NCI-H2196 (cell line): ENCODE results near the gene DENND4A.
"Not testable (repeated sequence)": the region's sequence is repeated elsewhere in the genome, so short reads cannot be mapped to it uniquely, and the experiment has no call there.

Experiments used
- DNase-seq: peaks from one replicate; lab custom pipeline; 2025; ENCODE audit not compliant: unreplicated experiment; lab: John Stamatoyannopoulos, UW

DENND4A gene

GRCh38 chr15:65819563-65819960 is 27.5 kb upstream of the DENND4A start:
- no peak for DNase-seq

- DNase-seq: no peak
Measured at GRCh38 chr15:65818927-65819562, 27.0 kb upstream of the DENND4A start.

DNA sequence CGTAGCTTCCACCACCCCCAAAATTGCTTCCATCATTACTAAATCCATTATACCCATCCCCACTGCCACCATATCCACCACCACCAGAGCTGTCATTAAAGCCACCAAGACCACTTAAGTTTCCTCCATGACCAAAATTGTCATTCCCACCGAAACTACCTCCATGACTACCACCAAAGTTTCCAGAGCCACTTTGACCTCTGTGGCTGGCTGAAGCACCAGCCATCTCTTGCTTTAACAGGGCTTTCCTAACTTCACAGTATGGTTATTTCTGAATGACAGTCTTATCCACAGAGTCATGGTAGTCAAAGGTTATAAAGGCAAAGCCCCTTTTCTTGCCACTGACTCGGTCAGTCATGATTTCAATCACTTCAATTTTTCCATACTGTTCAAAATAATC is 24.3 kb upstream of the DENND4A start:
- no peak for DNase-seq

DNA sequence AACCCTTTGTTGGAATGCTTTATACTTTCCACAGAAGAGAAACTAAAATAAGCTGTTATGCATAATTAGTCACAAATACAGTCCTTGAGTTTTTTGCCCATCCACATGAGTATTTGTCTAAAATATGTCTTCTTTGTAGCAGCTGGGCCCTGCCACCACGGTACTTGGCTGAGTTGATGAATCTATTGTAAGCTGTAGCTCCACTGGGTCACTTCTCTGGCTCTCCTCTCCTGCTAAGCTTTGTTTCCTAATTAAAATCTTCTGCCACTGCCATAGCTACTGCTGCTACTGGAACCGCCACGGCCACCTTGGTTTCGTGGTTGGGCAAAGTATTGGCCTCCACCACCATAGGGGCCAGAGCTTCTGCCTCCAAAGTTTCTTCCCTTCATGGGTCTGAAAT is 23.9 kb upstream of the DENND4A start:
- DNase-seq: not testable (repeated sequence)

GRCh38 chr15:65814271-65814670 is 22.2 kb upstream of the DENND4A start:
- DNase-seq: not testable (repeated sequence)

DNA sequence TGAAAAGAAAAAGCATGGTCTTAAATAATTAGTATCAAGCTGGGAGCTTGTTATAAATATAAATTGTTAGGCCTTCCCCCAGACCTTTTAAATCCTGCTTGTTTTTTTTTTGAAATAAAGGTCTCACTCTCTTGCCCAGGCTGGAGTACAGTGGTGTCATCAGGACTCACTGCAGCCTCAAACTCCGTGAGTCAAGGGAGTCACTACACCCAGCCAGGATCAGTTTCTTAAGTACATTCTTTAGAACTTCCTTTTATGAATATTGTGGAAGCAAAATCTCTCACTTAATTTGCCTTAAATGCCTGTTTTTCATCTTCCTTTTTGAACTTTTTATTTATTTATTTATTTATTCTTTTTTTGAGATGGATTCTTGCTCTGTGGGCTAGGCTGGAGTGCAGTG is 20.8 kb upstream of the DENND4A start:
- no peak for DNase-seq

- no peak for DNase-seq
Measured at GRCh38 chr15:65812467-65812866, 20.4 kb upstream of the DENND4A start.

DNA sequence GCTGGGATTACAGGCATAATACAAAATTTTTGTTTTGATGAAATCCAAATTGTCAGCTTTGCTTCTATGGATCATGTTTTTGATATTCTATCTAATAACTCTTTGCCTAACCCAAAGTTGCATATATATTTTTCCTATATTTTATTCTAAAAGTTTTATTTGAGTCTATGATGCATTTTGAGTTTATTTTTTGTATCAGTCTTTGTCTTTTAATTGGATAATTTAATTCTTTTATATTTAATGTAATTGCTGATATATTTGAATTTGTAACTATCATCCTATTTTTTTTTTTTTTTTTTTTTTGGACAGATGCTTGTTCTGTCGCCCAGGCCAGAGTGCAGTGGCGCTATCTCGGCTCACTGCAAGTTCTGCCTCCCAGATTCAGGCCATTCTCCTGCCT is 19.7 kb upstream of the DENND4A start:
- no peak for DNase-seq

DNA sequence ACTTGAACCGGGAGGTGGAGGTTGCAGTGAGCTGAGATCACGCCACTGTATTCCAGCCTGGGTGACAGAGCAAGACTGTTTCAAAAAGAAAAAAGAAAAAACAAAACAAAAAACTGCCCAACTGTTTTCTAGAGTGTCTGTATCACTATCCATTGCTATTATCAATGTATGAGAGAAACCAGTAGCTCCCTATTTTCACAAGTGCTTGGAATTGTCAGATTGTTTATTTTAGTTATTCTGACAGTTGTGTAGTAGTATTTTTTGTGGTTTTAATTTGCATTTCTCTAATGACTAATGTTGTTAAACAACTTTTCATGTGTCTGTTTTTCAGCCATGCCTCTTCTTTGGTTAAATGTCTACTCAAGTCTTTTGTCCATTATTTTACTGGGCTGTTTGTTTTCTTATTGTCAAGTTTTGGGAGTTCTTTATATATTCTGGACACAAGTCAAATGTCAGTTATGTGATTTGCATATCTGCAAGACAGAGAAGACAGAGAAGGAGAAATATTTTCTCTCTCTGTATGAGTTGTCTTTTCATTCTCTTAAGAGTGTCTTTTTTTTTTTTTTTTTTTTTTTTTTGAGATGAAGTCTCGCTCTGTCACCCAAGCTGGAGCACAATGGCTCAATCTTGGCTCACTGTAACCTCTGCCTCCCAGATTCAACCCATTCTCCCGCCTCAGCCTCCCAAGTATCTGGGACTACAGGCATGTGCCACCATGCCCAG is 19.1 kb upstream of the DENND4A start:
- not testable (repeated sequence) for DNase-seq

DNA sequence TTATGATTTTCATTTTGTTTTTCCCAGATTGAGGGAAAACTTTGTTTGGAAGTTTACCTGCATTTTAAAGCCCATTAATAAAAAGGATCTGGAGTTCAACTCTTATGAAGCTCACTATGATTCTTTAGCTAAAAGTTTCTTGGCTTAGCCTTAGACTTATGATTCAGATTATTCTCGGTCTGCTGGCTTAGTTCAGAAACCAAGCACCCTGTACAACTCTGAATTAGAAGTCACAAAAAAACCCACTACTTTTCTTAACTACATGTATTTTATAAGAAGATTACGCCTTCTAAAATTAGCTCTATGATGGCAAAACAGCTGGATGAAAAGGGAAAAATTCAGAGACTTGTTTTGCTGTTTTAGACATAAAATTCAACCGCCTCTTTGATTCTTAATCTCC is 14.3 kb upstream of the DENND4A start:
- DNase-seq: no peak

GRCh38 chr15:65805019-65805745 is 13.1 kb upstream of the DENND4A start:
- no peak for DNase-seq

DNA sequence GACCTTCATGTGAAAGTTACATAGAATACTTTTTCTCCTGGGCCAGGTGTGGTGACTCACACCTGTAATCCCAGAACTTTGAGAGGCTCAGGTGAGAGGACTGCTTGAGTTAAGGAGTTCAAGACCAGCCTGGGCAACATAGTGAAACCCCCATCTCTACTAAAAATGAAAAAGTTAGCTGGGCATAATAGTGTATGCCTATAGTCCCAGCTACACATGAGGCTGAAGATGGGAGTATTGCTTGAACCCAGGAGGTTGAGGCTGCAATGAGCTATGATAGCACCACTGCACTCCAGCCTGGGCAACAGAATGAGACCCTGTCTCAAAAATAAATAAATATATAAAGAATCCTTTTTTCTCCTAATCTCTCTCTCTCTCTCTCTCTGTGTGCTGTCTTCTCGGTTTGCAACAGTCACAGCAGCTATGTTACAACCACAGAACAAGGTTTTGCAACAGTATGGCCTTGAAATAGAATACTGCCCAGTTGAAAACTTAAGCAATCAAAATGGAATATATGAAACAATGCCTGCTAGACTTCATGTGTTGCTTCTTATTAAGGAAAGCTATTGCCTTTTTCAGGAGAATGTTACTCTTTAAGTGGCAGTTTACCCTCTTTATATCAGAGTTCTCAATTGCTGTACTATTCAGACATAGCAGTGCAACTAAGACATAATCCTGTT is 12.3 kb upstream of the DENND4A start:
- no peak for DNase-seq

DNA sequence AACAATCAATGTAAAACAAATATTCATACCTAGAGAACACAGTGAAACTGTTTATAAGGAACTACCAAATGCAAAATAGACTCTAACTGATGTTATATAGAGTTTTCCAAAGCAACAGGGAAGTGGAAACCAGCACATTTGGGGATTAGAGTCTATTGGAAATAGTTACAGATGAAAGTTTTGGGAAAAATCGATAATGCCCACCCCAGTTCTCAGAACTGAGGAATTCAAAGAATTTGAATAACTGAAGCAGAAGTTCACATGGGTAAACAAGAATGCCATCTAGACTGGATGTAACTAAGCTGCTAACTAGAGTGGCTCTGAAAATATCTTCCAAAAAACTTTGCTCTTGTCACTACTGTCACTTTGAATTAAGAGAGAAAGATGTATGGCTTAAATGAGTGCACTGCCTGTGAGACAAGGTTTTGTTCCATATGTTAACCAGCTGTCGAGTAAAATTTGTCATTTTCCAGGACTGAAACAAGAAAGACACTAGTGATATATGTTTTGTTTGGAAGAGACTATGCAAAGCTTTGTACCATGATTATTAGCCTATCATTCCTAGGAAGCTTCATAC is 9.2 kb upstream of the DENND4A start:
- DNase-seq: no peak

DNA sequence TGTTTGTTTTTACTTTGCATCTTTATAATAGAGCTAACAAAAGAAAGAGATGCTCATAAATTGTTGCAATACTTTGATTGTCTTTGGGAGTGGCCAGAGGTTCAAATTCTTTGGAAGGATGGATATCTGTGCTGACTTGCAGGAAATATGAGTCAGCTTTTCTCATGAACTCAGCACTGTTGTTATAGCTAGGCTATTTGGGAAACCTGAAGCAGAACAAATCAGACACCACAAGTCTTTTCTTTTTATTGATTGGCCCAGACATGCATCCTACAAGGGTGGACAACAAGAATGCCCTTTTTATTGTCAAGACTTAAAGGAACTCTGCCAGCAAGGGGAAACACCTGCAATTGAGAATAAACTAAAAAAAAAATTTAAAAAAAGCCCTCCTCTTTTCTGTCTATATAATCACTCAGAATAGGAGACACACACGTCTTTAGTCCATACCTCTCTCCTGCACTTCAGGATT is 4.6 kb upstream of the DENND4A start:
- no peak for DNase-seq

GRCh38 chr15:65795663-65796216 is 3.6 kb upstream of the DENND4A start:
- DNase-seq: no peak

DNA sequence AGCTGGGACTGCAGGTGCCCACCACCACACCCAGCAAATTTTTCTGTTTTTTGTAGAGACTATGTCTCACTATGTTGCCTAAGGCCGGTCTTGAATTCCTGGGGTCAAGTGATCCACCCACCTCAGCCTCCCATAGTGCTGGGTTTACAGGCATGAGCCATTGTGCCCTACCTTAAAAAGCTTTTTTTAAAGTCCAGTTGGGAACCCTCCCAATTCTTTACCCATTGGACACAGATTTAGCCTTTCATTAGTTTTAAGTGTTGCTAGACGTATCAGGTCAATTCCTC is 1.7 kb upstream of the DENND4A start:
- no peak for DNase-seq

DNA sequence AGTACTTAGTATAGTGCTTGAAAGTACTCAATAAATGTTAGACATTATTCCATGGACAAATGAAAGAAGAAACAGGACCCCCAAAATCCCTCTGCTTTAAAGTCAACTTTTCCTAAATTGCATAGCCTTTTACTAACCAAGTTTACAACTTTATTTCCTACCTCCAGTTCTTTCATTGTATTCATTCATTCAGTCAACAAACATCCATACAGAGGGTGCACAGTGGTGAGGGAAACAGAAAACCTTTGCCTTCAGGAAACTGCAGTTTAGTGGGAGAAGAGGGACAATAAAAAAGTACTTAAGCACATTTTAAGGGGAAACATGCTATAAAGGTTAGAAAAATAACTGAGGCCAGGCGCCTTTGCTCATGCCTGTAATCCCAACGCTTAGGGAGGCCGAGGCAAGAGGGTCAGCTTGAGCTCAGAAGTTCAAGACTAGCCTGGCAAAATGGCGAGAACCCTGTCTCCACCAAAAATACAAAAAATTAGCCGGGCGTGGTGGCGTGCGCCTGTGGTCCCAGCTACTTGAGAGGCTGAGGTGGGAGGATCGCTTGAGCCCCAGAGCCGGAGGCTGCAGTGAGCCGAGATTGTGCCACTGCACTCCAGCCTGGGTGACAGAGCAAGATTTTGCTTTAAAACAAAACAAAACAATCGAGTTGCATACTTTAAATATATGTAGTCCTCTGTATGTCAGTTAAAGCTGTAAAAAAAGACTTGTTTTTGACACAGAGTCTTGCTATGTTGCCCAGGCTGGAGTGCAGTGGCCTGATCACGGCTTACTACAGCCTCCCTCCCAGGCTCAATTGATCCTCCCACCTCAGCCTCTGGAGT is 1.1 kb upstream of the DENND4A start:
- DNase-seq: no peak

DNA sequence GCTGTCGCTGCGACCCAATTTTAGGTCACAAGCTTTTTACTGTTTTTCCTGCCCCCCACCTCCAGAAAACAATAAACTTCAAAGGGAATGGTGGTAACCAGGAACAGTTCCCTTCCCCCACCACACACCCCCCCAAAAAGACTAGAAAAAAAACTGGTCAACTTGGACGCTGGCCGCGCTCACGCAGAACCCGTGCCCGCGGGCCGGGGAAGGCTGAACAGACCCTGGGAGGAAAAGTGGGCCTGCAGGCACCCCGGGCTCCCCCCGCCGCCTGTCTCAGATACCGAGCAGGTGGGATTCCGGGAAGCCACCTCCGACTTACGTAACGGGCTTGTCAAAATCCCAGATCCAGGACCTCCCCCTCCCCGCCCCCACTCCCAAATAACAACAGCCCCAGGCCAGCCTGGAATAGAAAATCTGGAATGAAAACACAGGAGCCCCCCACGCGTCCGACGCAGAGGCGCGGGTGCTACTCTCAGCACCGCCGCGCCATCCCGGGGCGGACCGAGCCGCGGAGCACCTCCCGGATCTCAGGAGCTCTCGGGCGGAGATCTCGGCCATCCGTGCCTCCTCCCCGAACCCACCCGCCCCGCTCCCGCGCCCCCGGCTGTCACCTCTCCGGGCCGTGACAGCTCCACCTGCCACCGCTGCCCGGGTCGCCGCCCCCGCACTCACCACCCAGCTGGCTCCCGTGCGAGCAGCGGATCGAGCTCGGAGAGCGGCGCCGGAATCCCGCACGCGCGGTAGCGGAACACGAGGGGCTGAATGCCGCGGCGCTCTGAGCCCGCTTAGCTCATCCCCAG is 557 bp downstream of the DENND4A start:
- peak; percentile 23 for DNase-seq

DNA sequence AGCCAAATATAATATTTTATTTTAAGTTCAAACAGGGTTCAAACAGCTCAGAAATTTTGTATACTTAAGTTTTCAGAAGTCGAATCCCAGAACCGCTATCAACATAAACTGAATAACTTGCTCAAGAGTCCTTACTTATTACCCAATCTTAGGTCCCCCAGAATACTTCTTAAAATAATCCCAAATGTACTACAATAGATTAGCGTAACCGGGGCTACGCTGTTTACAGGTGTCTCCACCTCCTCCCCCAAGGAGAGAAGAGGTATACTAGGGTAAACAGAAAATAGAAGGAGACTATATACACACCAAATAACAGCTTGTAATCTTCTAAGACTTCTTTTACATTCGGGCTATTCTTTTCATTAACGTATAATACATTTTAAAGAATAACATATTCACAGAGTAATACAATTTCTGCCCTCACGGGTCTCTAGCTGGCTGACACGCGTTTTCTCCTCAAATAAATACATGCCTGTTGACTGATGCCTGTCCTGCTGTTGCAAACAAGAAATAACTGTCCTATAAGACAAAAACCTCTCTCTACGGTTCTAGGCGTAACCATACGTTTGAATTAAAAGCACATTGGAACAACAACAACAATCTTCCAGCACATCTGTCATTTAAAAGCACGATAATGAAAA is 1.3 kb downstream of the DENND4A start:
- peak; percentile 1 for DNase-seq
